ENCODE results near the gene SLFNL1.

The SLFNL1 gene

GRCh38 chr1:40989066-40989465 is 32.5 kb downstream of the SLFNL1 start:
- no peak for TF ChIP-seq CTCF (IDR thresholded peaks at IDR 0.05; ENCODE audit: insufficient read depth, low read depth, low read length, missing control alignments)
- DNase-seq (ENCODE audit: low read depth): no peak
- H3K4me3 ChIP-seq (ENCODE audit: low read depth, low read length): no peak overlapping the region

- no peak for TF ChIP-seq CTCF (IDR thresholded peaks at IDR 0.05; ENCODE audit: insufficient read depth, low read depth, low read length, missing control alignments)
- no peak overlapping the region for H3K4me3 ChIP-seq (ENCODE audit: low read depth, low read length)
- DNase-seq (ENCODE audit: low read depth): no peak
Observed at GRCh38 chr1:40988280-40988679, 33.2 kb downstream of the SLFNL1 start.

- no peak overlapping the region for H3K4me3 ChIP-seq (ENCODE audit: low read depth, low read length)
- no peak for DNase-seq (ENCODE audit: low read depth)
- TF ChIP-seq CTCF (IDR thresholded peaks at IDR 0.05; ENCODE audit: insufficient read depth, low read depth, low read length, missing control alignments): no peak
Observed at GRCh38 chr1:40987439-40988276, 33.9 kb downstream of the SLFNL1 start.

- no peak for TF ChIP-seq CTCF (IDR thresholded peaks at IDR 0.05; ENCODE audit: insufficient read depth, low read depth, low read length, missing control alignments)
- DNase-seq (ENCODE audit: low read depth): no peak
- no peak overlapping the region for H3K4me3 ChIP-seq (ENCODE audit: low read depth, low read length)
Observed at GRCh38 chr1:40986956-40987355, 34.6 kb downstream of the SLFNL1 start.

DNA sequence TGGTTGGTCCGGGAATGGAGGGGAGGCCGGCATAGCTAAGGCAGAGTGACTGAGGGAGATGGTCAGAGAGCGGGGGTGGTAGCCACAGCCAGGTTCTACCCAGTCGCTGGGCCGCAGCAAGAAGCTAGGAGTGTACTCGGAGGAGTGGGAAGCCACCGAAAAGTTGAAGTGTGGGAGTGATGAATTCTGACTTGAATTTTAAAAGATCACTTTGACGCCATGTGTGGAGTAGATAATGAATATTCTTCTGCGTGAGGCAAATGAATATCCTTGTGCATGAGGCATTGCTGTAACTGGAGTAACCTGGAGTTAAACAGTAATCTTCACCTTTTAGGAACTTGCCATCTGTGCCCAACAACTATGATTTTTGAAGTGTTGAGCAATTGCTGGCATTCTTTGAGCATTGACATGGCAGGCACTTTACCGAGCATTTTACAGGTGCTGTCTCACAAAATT is 35.2 kb downstream of the SLFNL1 start:
- TF ChIP-seq CTCF (IDR thresholded peaks at IDR 0.05; ENCODE audit: insufficient read depth, low read depth, low read length, missing control alignments): no peak
- no peak for DNase-seq (ENCODE audit: low read depth)
- H3K4me3 ChIP-seq (ENCODE audit: low read depth, low read length): no peak overlapping the region

- no peak overlapping the region for H3K4me3 ChIP-seq (ENCODE audit: low read depth, low read length)
- DNase-seq (ENCODE audit: low read depth): no peak
- TF ChIP-seq CTCF (IDR thresholded peaks at IDR 0.05; ENCODE audit: insufficient read depth, low read depth, low read length, missing control alignments): no peak
Observed at GRCh38 chr1:40985875-40986274, 35.6 kb downstream of the SLFNL1 start.

DNA sequence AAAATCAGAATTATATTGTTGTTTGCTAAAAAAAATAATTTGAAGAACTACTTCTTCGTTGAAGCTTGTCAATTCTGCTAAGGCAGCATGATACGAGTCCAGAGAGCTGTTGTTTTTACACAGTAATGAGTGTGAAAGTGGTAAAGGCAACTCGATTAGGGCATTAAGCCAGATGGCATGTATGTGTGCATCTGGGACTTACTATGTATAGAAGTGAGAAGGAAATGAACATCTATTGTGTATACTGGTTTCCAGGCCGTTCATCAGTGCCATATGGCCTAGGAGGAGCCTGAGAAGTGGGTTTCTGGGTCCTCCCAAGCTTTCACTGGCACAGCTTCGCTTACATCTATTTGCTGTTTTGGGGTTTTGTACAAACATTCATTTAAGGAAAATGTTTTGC is 36.4 kb downstream of the SLFNL1 start:
- DNase-seq (ENCODE audit: low read depth): no peak

More for the DNA sequence above, 36.4 kb downstream of the SLFNL1 start:
- no peak overlapping the region for H3K4me3 ChIP-seq (ENCODE audit: low read depth, low read length)
- no peak for TF ChIP-seq CTCF (IDR thresholded peaks at IDR 0.05; ENCODE audit: insufficient read depth, low read depth, low read length, missing control alignments)

Measured in GM12865 (cell line).